ENCODE measurements around the gene CHMP6.

GRCh38 chr17:80992077-80992947 is 671 bp downstream of the CHMP6 start:
- TF ChIP-seq CTCF (IDR thresholded peaks at IDR 0.05) = no peak
- no peak for TF ChIP-seq ZFX (IDR thresholded peaks at IDR 0.05; ENCODE audit: borderline replicate concordance)

All from 22Rv1 (cell line).